ENCODE data around the gene VAT1L.

VAT1L gene

DNA sequence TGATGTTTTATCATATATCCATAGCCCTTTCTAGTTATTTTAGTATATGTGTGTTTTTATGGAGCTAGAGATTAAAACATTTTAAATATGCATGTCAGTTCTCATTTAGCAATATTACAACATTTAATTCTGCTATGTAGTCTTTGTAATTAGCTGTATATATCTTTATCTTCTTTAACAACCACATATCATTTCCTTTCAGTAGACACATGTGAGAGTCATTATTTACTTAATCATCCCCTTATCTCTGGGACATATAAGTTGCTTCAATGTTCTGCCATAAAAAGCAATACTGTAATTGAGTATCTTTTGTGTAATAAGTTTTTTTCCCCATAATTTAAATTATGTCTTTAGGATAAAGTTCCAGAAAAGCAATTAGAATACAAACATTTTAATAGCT lies 182.0 kb downstream of the VAT1L start:
- H3K4me2 ChIP-seq (ENCODE audit: insufficient read depth, low read length): no peak overlapping the region
- no peaks in the 10 kb centered on the region for H3K36me3 ChIP-seq (ENCODE audit: insufficient read depth, low read length)
- H3K27me3 ChIP-seq (ENCODE audit: insufficient read depth, low read length, poor library complexity): peaks cover 4% of the 10 kb centered on the region
- ATAC-seq (ENCODE audit: insufficient read depth, low read depth): no peak
- TF ChIP-seq, protein P1, sequence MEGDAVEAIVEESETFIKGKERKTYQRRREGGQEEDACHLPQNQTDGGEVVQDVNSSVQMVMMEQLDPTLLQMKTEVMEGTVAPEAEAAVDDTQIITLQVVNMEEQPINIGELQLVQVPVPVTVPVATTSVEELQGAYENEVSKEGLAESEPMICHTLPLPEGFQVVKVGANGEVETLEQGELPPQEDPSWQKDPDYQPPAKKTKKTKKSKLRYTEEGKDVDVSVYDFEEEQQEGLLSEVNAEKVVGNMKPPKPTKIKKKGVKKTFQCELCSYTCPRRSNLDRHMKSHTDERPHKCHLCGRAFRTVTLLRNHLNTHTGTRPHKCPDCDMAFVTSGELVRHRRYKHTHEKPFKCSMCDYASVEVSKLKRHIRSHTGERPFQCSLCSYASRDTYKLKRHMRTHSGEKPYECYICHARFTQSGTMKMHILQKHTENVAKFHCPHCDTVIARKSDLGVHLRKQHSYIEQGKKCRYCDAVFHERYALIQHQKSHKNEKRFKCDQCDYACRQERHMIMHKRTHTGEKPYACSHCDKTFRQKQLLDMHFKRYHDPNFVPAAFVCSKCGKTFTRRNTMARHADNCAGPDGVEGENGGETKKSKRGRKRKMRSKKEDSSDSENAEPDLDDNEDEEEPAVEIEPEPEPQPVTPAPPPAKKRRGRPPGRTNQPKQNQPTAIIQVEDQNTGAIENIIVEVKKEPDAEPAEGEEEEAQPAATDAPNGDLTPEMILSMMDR (IDR thresholded peaks at IDR 0.05; ENCODE audit: borderline replicate concordance, extremely low read depth, low read length, poor library complexity, severe bottlenecking): no peak
- TF ChIP-seq EZH2 (IDR thresholded peaks at IDR 0.05; ENCODE audit: borderline replicate concordance, low read depth, low read length, severe bottlenecking): no peak
- H3K9ac ChIP-seq (ENCODE audit: low read depth, low read length): no peak overlapping the region
- no peaks in the 10 kb centered on the region for H3K9me3 ChIP-seq (ENCODE audit: insufficient read depth, low read length, severe bottlenecking)
- H3K4me3 ChIP-seq (ENCODE audit: low read depth in 1 of 2, low read length in 2 of 2): no peak overlapping the region
- no peak for DNase-seq
- no peaks in the 10 kb centered on the region for H3K4me1 ChIP-seq (ENCODE audit: insufficient read depth, low read length)
- no peak overlapping the region for H3K27ac ChIP-seq (ENCODE audit: low read length)
- no peaks in the 10 kb centered on the region for H4K20me1 ChIP-seq (ENCODE audit: insufficient read depth, low read length)
- no peaks in the 10 kb centered on the region for H3K79me2 ChIP-seq (ENCODE audit: insufficient read depth, low read length)
- no peak overlapping the region for H2AFZ ChIP-seq (ENCODE audit: low read depth, low read length)

DNA sequence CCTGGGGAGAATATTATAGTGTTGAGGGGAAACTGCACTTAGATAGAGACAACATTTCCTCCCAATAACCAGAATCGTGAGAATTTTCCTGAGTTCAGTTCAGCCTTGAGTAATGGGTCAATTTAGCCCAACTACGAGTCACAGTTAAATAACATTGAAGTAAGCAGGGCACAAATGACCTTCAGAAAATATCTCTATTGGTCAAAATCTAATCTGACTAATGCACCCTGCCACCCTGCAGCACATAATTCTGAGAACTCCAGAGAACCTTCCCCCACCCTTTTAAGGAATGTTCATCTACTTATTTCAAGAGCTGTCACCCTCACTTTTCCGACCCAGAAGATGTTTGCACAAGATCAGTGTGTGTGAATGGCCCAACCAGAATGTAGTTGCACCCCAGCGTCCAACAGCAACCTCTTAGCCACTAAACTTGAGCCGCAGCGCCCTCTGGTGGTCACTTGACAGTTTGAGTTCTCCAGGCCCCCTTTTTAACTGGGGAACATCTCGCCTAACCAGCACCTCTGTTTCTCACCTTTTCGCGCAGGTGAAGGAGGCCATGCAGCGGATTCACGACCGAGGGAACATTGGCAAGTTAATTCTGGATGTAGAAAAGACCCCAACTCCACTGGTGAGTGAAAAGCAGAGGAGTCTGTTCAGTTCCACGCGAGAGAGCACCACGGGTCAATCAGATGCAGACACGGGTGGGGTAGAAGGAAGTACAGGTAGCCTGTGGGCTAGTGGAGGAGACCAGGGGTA lies 183.1 kb downstream of the VAT1L start:
- ATAC-seq (ENCODE audit: insufficient read depth, low read depth) (peak; percentile 83), DNase-seq (peak; percentile 65)
- Histone ChIP-seq H3K9ac (ENCODE audit: low read depth, low read length) (no peak overlapping the region), H3K4me1 (ENCODE audit: insufficient read depth, low read length) (no peaks in the 10 kb centered on the region), H3K9me3 (ENCODE audit: insufficient read depth, low read length, severe bottlenecking) (no peaks in the 10 kb centered on the region), H2AFZ (ENCODE audit: low read depth, low read length) (no peak overlapping the region), H3K4me3 (ENCODE audit: low read depth in 1 of 2, low read length in 2 of 2) (no peak overlapping the region), H3K79me2 (ENCODE audit: insufficient read depth, low read length) (no peaks in the 10 kb centered on the region), H3K4me2 (ENCODE audit: insufficient read depth, low read length) (no peak overlapping the region), H4K20me1 (ENCODE audit: insufficient read depth, low read length) (no peaks in the 10 kb centered on the region), H3K27me3 (ENCODE audit: insufficient read depth, low read length, poor library complexity) (no peaks in the 10 kb centered on the region), H3K36me3 (ENCODE audit: insufficient read depth, low read length) (no peaks in the 10 kb centered on the region), H3K27ac (ENCODE audit: low read length) (no peak overlapping the region)
- TF ChIP-seq, protein P1 (IDR thresholded peaks at IDR 0.05; ENCODE audit: borderline replicate concordance, extremely low read depth, low read length, poor library complexity, severe bottlenecking): peak; percentile 86
- TF ChIP-seq EZH2 (IDR thresholded peaks at IDR 0.05; ENCODE audit: borderline replicate concordance, low read depth, low read length, severe bottlenecking): no peak

DNA sequence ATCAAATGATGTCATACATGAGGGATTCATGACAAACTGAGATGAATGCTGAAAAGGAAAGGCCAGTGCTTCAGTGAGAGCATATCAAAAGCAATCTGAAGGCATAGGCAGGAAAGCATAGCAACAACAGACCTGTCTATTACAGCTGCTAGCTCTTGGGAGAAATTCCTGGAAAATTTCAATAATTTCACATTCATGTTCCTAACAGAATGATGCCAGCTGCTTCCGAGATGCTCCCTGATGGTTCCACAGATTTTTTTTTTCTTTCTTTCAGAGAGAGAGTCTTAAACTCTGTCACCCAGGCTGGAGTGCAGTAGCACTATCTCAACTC lies 183.7 kb downstream of the VAT1L start:
- Histone ChIP-seq H3K4me2 (ENCODE audit: insufficient read depth, low read length) (no peak overlapping the region), H3K4me3 (ENCODE audit: low read depth in 1 of 2, low read length in 2 of 2) (no peak overlapping the region), H3K9ac (ENCODE audit: low read depth, low read length) (no peak overlapping the region), H3K27ac (ENCODE audit: low read length) (no peak overlapping the region), H3K27me3 (ENCODE audit: insufficient read depth, low read length, poor library complexity) (no peaks in the 10 kb centered on the region), H3K4me1 (ENCODE audit: insufficient read depth, low read length) (no peaks in the 10 kb centered on the region), H2AFZ (ENCODE audit: low read depth, low read length) (no peak overlapping the region), H3K79me2 (ENCODE audit: insufficient read depth, low read length) (no peaks in the 10 kb centered on the region), H3K9me3 (ENCODE audit: insufficient read depth, low read length, severe bottlenecking) (no peaks in the 10 kb centered on the region), H4K20me1 (ENCODE audit: insufficient read depth, low read length) (no peaks in the 10 kb centered on the region), H3K36me3 (ENCODE audit: insufficient read depth, low read length) (no peaks in the 10 kb centered on the region)
- TF ChIP-seq EZH2 (IDR thresholded peaks at IDR 0.05; ENCODE audit: borderline replicate concordance, low read depth, low read length, severe bottlenecking): no peak
- TF ChIP-seq, protein P1 (IDR thresholded peaks at IDR 0.05; ENCODE audit: borderline replicate concordance, extremely low read depth, low read length, poor library complexity, severe bottlenecking): no peak
- no peak for ATAC-seq (ENCODE audit: insufficient read depth, low read depth)
- no peak for DNase-seq
